DND-41 (cell line): Measurements from ENCODE around the gene USH1G.

Experiments
- ATAC-seq: fragments of 200-7000 bp; cut with Tn5 transposase; 3 replicates; pipeline ENCODE4 v1.9.1; 2021; ENCODE audit warnings: low read depth; ENCODE audit not compliant: insufficient read depth
- DNase-seq: peaks from one replicate; pipeline ENCODE4 v3.0.0-alpha.2; 2020
- H2AFZ ChIP-seq: 2 replicates; pipeline ENCODE4 v1.6.0; 2012; ENCODE audit warnings: low read depth, low read length
- H3K27ac ChIP-seq: 2 replicates; pipeline ENCODE4 v1.5.1; 2012; ENCODE audit warnings: low read length, inconsistent platforms
- H3K27me3 ChIP-seq: fragments of 200-600 bp; sonication (generic); 2 replicates; pipeline ENCODE4 v1.6.0; 2012; ENCODE audit warnings: low read length, mild to moderate bottlenecking, inconsistent platforms; ENCODE audit not compliant: insufficient read depth, poor library complexity
- H3K36me3 ChIP-seq: 2 replicates; pipeline ENCODE4 v1.5.1; 2012; ENCODE audit warnings: low read length, inconsistent platforms; ENCODE audit not compliant: insufficient read depth
- H3K4me1 ChIP-seq: 2 replicates; pipeline ENCODE4 v1.5.1; 2012; ENCODE audit warnings: mild to moderate bottlenecking, low read length; ENCODE audit not compliant: insufficient read depth
- H3K4me2 ChIP-seq: 2 replicates; pipeline ENCODE4 v1.6.0; 2012; ENCODE audit warnings: mild to moderate bottlenecking, moderate library complexity, low read length, inconsistent platforms; ENCODE audit not compliant: insufficient read depth
- H3K4me3 ChIP-seq, 2 experiments: fragments of 200-600 bp in 1 of 2; shearing (Covaris generic) in 1 of 2; 2 replicates each; pipeline ENCODE4 v1.5.1; 2012 to 2016; ENCODE audit warnings: inconsistent platforms in 2 of 2, low read length in 2 of 2, mild to moderate bottlenecking in 2 of 2, low read depth in 1 of 2, moderate library complexity in 1 of 2
- H3K79me2 ChIP-seq: 2 replicates; pipeline ENCODE4 v1.6.0; 2012; ENCODE audit warnings: low read length, inconsistent platforms; ENCODE audit not compliant: insufficient read depth
- H3K9ac ChIP-seq: 2 replicates; pipeline ENCODE4 v1.6.0; 2012; ENCODE audit warnings: low read depth, mild to moderate bottlenecking, inconsistent platforms, low read length, moderate library complexity
- H3K9me3 ChIP-seq: 2 replicates; pipeline ENCODE4 v1.5.1; 2012; ENCODE audit warnings: low read length, moderate library complexity, mild to moderate bottlenecking, inconsistent platforms; ENCODE audit not compliant: insufficient read depth, severe bottlenecking
- H4K20me1 ChIP-seq: 2 replicates; pipeline ENCODE4 v1.6.0; 2012; ENCODE audit warnings: low read length; ENCODE audit not compliant: insufficient read depth
- CTCF ChIP-seq: IDR thresholded peaks from 2 replicates; pipeline ENCODE4 v1.5.1; 2012; ENCODE audit warnings: borderline replicate concordance, low read length, moderate library complexity, mild to moderate bottlenecking; ENCODE audit not compliant: poor library complexity, severe bottlenecking; ENCODE audit errors: extremely low read depth
- EZH2 ChIP-seq: IDR thresholded peaks from 3 replicates; pipeline ENCODE4 v1.6.1; 2012; ENCODE audit warnings: borderline replicate concordance, low read depth, mild to moderate bottlenecking, moderate library complexity, low read length, inconsistent platforms; ENCODE audit not compliant: severe bottlenecking

USH1G gene

GRCh38 chr17:74904687-74905409 is 18.2 kb downstream of the USH1G start:
- TF ChIP-seq EZH2 (no peak), CTCF (no peak)
- H3K27me3 ChIP-seq, result no peaks in the 10 kb centered on the region

GRCh38 chr17:74903671-74904070 is 19.4 kb downstream of the USH1G start:
- DNase-seq, result no peak
- H3K4me2 ChIP-seq, result no peak overlapping the region

More at GRCh38 chr17:74904687-74905409, 18.2 kb downstream of the USH1G start:
- no peak overlapping the region for H3K4me2 ChIP-seq
- H2AFZ ChIP-seq, result no peak overlapping the region
- no peak overlapping the region for H3K4me3 ChIP-seq
- no peak overlapping the region for H3K27ac ChIP-seq
- H3K79me2 ChIP-seq, result no peaks in the 10 kb centered on the region
- H3K9me3 ChIP-seq, result no peaks in the 10 kb centered on the region
- H3K36me3 ChIP-seq, result no peaks in the 10 kb centered on the region
- ATAC-seq (no peak), DNase-seq (no peak)
- H4K20me1 ChIP-seq, result no peaks in the 10 kb centered on the region
- H3K4me1 ChIP-seq, result no peaks in the 10 kb centered on the region
- H3K9ac ChIP-seq, result no peak overlapping the region

GRCh38 chr17:74903034-74903433 is 20.0 kb downstream of the USH1G start:
- TF ChIP-seq EZH2 (no peak), CTCF (no peak)
- DNase-seq, result no peak
- no peak for ATAC-seq
- no peaks in the 10 kb centered on the region for H3K27me3 ChIP-seq
- no peak overlapping the region for H3K4me2 ChIP-seq
- no peaks in the 10 kb centered on the region for H3K9me3 ChIP-seq
- no peaks in the 10 kb centered on the region for H4K20me1 ChIP-seq
- no peaks in the 10 kb centered on the region for H3K79me2 ChIP-seq
- H2AFZ ChIP-seq, result no peak overlapping the region
- no peaks in the 10 kb centered on the region for H3K4me1 ChIP-seq
- H3K27ac ChIP-seq, result no peak overlapping the region
- H3K36me3 ChIP-seq, result no peaks in the 10 kb centered on the region
- H3K4me3 ChIP-seq, result no peak overlapping the region
- no peak overlapping the region for H3K9ac ChIP-seq

More at GRCh38 chr17:74903671-74904070, 19.4 kb downstream of the USH1G start:
- no peaks in the 10 kb centered on the region for H3K27me3 ChIP-seq
- H2AFZ ChIP-seq, result no peak overlapping the region
- no peak for ATAC-seq
- H3K36me3 ChIP-seq, result no peaks in the 10 kb centered on the region
- H3K27ac ChIP-seq, result no peak overlapping the region
- H3K9me3 ChIP-seq, result no peaks in the 10 kb centered on the region
- no peak overlapping the region for H3K9ac ChIP-seq
- H3K4me3 ChIP-seq, result no peak overlapping the region
- no peaks in the 10 kb centered on the region for H3K79me2 ChIP-seq
- H4K20me1 ChIP-seq, result no peaks in the 10 kb centered on the region
- no peaks in the 10 kb centered on the region for H3K4me1 ChIP-seq
- TF ChIP-seq CTCF (no peak), EZH2 (no peak)
